ENCODE data around the gene GRHPR. TPM values are rescaled to one million over a fixed set of nuclear protein-coding genes. Genes with fewer than 3 reads are reported as not detected.

The GRHPR gene
- total RNA-seq, 4 donors from 2014 or later = 120 to 181 (median 141) TPM

DNA sequence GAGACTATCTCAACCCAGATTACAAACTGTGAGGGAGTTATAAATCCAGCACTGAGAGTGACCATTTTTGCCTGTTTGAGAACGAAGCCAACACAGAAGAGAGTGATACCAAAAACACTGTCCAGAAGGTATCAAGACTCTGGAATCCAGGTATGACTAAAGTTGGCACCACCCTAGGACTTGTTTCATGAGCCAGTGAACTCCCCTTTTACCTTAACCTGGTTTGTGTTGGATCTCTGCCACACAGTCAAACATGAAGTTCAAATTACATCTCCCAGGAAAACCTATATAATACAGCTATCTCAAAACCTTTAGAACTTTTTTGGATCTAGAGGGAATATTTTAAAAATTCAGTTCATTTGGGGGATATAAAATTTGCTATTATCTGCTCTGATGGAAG is 31.3 kb downstream of the GRHPR start:
- no peak overlapping the region for H3K4me3 ChIP-seq (ENCODE audit: low read depth, poor library complexity, severe bottlenecking)
- intact Hi-C loops (cut with DNase I; ENCODE audit: low total_unique reads) = no loop called here
- TF ChIP-seq POLR2A (IDR thresholded peaks at IDR 0.05) = no peak
- TF ChIP-seq, protein P1, sequence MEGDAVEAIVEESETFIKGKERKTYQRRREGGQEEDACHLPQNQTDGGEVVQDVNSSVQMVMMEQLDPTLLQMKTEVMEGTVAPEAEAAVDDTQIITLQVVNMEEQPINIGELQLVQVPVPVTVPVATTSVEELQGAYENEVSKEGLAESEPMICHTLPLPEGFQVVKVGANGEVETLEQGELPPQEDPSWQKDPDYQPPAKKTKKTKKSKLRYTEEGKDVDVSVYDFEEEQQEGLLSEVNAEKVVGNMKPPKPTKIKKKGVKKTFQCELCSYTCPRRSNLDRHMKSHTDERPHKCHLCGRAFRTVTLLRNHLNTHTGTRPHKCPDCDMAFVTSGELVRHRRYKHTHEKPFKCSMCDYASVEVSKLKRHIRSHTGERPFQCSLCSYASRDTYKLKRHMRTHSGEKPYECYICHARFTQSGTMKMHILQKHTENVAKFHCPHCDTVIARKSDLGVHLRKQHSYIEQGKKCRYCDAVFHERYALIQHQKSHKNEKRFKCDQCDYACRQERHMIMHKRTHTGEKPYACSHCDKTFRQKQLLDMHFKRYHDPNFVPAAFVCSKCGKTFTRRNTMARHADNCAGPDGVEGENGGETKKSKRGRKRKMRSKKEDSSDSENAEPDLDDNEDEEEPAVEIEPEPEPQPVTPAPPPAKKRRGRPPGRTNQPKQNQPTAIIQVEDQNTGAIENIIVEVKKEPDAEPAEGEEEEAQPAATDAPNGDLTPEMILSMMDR (IDR thresholded peaks at IDR 0.05) = no peak
- WGBS, 2 donors = 64 to 67% methylated on average over 1 of the region's 1 CpG
- DNase-seq (ENCODE audit: low spot score in 2 of 2) = no peak

DNA sequence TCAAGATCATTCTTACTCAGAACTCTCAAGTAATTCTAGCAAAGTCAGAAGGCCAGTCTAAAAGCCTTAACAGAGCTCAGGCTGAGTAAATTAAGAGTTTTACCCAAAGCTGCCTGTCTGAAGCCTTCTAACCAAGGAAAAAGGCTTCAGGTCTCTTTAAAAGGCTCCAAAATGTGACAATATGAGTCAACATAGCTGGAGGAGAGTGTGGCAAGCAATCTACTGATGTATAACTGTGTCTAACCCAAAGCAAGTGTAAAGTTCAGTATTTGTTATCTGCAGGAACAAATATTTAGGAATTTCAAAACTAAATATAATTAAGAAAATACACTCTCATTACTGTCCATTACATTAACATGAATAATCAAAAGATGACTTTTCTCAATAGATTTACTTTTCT is 31.7 kb downstream of the GRHPR start:
- no peak for TF ChIP-seq POLR2A (IDR thresholded peaks at IDR 0.05)
- TF ChIP-seq, protein P1 (IDR thresholded peaks at IDR 0.05) = no peak
- no peak for DNase-seq (ENCODE audit: low spot score in 2 of 2)
- intact Hi-C loops (cut with DNase I; ENCODE audit: low total_unique reads) = no loop called here
- no peak overlapping the region for H3K4me3 ChIP-seq (ENCODE audit: low read depth, poor library complexity, severe bottlenecking)

DNA sequence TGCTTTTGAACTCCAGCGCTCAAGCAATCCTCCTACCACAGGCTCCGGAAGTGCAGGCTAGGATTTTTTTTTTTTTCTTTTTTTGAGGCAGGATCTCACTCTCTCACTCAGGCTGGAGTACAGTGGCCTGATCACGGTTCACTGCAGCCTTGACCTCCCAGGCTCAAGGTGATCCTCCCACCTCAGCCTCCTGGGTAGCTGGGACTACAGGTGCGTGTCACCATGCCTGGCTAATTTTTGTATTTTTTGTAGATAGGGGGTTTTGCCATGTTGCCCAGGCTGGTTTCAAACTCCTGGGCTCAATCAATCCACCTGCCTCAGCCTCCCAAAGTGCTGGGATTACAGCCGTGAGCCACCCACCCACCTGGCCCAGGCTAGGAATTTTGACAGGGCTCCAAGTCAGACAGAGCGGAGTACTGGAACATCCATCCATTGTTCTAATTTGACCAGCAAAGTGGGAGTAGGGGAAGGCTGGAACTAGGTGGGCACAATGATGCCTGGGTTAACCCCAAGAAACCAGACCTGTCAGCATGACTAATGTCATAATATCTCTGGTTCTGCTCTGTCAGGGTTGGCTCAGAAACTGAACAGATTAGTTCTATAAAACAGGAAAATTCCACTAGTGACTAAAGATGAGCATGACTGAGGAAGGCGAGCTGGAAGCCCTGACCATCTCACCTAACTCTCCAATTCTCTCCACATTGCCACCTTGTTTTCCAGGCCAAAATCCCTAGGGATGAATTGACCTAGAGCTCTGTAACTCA is 33.6 kb downstream of the GRHPR start:
- no peak overlapping the region for H3K4me3 ChIP-seq (ENCODE audit: low read depth, poor library complexity, severe bottlenecking)
- TF ChIP-seq POLR2A (IDR thresholded peaks at IDR 0.05) = no peak
- TF ChIP-seq, protein P1 (IDR thresholded peaks at IDR 0.05) = no peak
- 70 to 73% methylated on average over 7 of the region's 7 CpGs for WGBS, 2 donors
- intact Hi-C loops (cut with DNase I; ENCODE audit: low total_unique reads) = no loop called here
- no peak for DNase-seq (ENCODE audit: low spot score in 2 of 2)

DNA sequence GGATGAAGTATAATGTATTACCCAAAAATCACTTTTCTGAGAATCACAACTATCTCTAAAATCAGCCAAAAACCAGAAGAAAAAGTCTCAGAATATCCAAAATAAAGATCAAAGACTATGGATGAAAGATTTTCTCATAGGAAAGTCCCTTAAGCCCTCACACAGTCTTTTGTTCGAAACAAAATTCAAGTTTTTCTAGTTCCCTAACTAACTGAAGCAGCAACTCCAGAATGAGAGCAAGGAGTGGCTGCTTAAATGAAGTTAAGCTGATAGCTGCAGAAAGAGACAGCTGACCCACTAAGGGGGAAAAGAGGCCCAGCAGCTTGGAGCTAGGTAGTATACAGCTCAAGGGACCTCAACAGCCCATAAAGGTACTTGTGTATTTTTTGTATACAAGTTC is 34.3 kb downstream of the GRHPR start:
- intact Hi-C loops (cut with DNase I; ENCODE audit: low total_unique reads) = no loop called here
- TF ChIP-seq, protein P1 (IDR thresholded peaks at IDR 0.05) = no peak
- TF ChIP-seq POLR2A (IDR thresholded peaks at IDR 0.05) = no peak
- no peak for DNase-seq (ENCODE audit: low spot score in 2 of 2)
- H3K4me3 ChIP-seq (ENCODE audit: low read depth, poor library complexity, severe bottlenecking) = no peak overlapping the region
- 49 to 59% methylated on average over 1 of the region's 1 CpG for WGBS, 2 donors

GRCh38 chr9:37464006-37464405 is 41.5 kb downstream of the GRHPR start:
- intact Hi-C loops (cut with DNase I; ENCODE audit: low total_unique reads) = loop anchor here (5.0 kb wide), 1 partner anchor 37 kb away; no protein-coding TSS in a partner anchor
- DNase-seq (ENCODE audit: low spot score in 2 of 2) = no peak
- WGBS, 2 donors = 17 to 24% methylated on average over 3 of the region's 3 CpGs
- TF ChIP-seq, protein P1 (IDR thresholded peaks at IDR 0.05) = no peak
- no peak for TF ChIP-seq POLR2A (IDR thresholded peaks at IDR 0.05)
- no peak overlapping the region for H3K4me3 ChIP-seq (ENCODE audit: low read depth, poor library complexity, severe bottlenecking)

All from lower leg skin (tissue), 4 donors.